AG08395 (cell line): ENCODE data around the gene SPIRE2.
"Not testable (repeated sequence)": the region's sequence is repeated elsewhere in the genome, so short reads cannot be mapped to it uniquely, and the experiment has no call there.

Source experiments
- DNase-seq: peaks from one replicate; pipeline ENCODE4 v3.0.0; 2012; ENCODE audit warnings: mixed read lengths, low spot score

SPIRE2 gene

DNA sequence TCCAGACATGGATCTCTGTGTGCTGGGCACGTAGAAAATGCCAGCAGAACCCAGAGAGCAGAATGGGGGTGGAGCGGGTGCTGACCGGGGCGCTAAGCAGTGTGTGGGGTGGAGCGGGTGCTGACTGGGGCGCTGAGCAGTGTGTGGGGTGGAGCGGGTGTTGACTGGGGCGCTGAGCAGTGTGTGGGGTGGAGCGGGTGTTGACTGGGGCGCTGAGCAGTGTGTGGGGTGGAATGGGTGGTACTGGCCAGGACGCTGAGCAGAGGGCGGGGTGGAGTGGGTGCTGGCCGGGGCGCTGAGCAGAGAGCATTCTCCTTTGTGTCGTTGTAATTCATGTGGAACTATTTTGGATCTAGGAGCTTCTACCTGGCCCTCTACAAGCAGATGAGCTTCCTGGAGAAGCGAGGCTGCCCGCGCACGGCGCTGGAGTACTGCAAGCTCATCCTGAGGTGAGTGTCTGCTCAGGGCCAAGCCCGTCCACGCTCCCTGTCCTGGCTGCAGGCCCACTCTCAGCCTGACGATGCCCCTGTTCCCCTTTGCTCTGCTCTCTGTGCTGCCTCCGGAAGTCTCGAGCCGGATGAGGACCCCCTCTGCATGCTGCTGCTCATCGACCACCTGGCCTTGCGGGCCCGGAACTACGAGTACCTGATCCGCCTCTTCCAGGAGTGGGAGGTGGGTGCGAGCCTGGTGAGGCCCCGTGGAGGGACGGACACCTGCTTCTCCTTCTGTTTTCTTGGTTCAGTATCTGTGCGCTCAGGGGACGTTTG lies 70.1 kb downstream of the SPIRE2 start:
- no peak for DNase-seq

DNA sequence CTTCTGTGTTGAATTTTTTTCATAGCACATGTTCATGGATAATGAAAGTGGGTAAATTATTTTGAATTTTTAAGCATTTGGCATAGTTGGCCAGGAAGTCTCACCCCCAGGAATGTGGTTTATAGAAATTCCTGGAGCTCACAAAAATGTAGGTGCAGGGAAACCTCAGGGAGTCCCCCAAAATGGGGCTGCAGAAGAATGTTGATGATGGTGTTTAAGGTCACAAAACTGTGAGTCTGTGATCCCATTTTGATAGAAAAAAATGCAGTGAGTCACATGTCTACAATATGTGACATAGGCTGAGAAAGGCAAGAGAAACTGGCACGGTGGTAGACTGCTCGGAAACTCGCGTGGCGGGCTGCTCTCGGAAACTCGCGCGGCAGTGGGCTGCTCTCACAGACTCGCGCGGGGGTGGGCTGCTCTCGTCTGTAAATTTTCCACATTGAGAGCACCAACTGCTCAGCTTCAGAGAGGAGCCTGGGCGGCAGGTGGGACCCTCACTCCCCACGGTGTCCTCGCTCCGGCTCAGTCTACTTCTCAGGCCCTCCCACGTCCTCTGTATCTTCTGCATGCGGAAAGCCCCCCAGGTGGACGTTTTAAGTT lies 71.7 kb downstream of the SPIRE2 start:
- DNase-seq, result no peak

DNA sequence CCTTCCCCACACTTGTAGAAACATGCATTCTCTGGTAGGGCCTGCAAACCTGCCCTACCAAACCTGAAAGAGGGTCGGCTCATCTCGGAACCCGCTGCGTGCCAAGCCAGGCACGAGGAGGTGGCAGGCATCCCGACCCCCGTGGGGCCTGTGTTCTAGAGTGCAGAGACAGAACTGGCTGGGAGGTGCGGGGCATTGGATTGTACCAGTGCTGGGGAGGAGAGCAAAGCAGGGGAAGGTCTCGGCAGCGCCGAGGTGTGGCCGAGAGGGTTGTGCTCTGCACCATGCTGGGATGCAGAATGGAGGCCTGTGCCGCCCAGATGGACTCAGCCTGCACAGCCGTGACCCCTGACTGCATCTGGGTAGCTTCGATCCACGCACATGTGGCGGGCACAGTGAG lies 72.6 kb downstream of the SPIRE2 start:
- no peak for DNase-seq

DNA sequence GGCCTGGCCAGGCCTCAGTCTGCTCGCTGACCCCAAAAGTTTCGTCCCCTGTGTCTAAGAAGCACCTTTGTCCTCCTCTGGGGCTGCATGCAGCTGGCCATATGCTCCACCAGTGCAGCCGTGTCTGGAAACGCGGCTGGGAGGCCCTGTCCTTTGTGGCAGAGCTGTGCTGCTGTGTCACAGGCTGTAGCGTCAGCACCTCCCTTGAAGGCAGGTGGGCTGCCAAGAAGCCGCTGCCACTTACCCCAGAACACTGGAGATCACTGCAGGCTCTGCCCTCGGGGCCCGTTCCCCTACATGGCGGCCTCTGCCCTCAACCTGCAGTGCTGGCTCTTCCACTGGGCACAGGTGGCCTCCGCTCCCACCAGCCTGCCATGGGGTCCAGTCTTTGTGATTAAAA lies 74.7 kb downstream of the SPIRE2 start:
- no peak for DNase-seq

DNA sequence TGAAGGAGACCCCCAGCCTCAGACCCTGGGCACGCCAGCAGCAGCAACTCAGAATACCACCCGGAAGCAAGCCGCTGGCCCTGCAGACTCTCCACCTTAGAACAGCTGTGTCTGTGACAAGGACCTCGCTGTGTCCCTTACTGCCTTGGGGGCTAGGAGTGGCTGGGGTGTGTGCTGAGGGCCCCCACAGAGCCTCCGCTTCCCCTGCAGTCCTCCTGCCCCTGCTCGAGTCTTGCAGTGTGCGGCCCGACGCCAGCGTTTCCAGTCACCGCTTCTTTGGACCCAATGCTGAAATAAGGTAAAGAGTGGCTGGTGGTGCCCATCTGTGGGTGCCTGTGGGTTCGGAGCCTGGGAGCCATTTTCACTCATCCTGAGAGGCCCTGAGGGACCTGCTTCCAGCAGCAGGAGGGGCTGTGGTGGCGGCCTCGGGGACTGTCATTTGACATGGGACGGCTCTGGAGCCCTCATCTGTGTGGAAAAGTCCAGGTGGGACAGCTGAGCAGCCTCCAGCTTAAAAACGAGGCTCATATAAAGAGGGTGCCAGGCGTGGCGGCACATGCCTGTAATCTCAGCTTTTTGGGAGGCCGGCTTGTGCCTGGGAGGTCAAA lies 75.7 kb downstream of the SPIRE2 start:
- DNase-seq, result no peak

DNA sequence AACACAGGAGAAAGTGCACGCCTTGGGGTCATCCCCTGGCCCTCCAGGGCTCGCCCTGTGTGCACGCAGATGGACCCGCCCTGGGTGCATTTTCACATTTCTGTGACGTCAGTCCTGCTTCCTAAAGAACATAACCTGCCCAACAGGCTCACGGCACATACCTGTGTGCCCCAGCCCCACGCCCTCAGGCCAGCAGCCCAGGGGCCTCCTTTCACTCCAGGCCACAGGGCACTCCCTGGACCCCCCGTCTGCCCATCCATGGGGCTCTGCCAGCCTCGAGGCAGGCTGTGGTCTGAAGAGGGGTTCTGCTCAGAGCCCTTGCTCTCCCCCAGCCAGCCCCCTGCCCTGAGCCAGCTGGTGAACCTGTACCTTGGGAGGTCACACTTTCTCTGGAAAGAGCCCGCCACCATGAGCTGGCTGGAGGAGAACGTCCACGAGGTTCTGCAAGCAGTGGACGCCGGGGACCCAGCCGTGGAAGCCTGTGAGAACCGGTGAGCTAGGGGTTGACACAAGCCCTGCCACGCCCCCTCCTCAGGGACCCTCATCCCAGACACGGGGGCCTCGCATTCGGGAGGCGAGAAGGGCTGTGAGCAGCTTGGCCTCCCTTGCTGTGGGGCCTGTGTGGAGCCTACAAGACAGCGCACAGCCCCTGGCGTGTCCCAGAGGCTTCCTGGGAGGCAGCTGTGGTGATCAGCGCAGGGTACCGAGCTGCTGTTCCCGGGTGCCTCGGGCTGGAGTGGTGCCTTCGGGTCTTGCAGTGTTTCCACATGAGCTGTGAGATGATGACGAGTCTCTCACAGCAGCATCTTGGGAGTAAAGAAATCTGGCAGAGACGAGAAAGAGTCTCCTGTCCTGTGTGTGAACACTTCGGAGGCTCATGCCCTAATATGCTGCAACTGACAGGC lies 76.6 kb downstream of the SPIRE2 start:
- DNase-seq, result no peak

DNA sequence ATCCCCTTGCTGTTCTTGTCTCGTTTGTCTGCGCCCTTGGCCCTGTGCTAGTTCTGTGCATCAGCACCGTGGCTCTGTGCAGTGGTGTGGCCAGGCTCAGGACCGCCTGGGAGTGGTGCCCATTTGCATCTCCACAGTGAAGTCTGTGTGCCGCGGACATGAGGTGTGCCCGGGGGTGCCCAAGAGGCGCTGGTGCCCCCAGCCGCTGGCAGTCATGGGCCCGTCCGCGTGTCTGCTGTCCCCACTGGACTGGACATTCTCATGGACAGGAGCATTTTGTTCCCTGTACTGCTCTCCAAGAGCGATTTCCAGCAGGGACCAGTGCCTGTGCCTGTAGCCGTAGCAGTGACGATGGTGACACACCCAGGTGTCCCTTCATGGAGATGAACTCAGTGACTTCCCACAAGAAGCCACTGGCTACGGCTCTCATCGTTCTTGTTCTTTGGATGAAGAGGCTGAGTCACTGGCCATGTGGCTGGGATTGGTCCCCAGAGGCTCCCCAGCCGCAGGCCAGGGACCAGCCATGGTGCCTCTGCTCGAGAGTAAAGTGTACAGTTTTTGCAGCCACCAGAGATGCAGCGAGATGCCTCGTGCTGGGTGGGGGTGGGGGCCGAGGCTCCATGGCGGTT lies 77.3 kb downstream of the SPIRE2 start:
- no peak for DNase-seq

DNA sequence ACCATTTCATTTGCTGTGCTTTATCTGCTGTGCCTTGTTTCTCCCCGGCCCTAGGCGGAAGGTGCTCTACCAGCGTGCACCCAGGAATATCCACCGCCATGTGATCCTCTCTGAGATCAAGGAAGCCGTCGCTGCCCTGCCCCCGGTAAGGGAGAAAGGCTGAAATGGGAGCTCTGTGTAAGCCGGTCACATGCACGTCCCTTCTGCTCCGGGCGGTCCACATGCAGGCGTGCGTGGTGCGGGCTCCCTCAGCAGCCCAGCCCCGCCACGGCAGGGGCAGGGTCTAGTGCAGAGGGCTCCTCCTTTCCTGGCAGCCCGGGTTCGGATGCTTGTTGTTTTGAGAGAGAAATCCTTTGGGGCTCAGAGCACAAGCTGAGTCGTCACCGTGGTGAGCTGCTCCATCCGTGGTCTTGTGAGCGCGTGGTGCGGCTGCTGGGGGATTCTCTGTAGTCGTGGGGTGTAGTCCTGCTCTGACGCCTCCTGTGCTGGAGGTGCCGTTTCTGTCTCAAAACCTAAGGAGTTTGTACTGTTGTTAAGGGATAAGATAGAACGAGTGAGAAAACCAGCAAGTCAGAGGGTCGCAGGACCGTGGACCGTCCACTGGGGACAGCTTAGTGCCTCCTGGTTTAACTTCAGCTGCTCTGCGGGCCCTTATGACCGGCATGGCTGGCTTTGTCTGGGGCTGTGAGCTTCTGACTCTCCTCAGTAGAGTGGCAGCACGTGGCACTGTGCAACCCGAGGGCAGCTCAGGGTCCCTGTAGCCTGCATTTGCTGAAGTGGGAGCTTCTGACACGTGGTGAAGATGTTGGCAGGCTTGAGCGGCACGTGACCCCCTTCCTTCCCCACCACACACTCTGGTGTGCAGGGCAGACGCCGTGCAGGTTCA lies 78.1 kb downstream of the SPIRE2 start:
- no peak for DNase-seq

DNA sequence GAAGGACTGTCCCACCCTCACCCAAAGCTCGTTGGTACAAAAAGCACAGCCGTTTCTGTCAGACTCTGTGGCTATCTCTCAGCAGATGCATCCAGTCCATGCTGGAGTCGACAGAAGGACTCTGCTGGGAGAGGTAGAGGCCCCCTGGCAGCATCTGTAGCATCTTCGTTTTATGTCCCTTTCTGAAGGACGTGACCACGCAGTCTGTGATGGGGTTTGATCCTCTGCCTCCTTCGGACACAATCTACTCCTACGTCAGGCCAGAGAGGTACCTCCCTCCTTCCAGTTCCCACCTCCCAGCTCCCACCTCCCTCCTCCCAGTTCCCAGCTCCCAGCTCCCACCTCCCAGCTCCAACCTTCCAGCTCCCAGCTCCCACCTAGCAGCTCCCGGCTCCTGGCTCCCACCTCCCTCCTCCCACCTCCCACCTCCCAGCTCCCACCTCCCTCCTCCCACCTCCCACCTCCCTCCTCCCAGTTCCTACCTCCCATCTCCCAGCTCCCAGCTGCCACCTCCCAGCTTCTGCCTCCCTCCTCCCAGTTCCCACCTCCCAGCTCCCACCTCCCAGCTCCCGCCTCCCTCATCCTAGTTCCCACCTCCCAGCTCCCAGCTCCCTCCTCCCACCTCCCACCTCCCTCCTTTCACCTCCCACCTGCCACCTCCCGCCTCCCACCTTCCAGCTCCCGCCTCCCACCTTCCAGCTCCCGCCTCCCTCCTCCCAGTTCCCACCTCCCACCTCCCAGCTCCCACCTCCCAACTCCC lies 79.0 kb downstream of the SPIRE2 start:
- DNase-seq, result no peak

DNA sequence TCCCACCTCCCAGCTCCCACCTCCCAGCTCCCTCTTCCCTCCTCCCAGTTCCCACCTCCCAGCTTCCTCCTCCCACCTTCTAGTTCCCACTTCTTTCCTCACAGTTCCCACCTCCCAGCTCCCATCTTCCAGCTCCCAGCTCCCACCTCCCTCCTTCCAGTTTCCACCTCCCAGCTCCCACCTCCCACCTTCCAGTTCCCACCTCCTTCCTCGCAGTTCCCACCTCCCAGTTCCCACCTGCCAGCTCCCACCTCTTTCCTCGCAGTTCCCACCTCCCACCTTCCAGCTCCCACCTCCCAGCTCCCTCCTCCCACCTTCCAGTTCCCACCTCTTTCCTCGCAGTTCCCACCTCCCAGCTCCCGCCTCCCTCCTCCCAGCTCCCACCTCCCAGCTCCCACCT lies 80.0 kb downstream of the SPIRE2 start:
- DNase-seq, result no peak

DNA sequence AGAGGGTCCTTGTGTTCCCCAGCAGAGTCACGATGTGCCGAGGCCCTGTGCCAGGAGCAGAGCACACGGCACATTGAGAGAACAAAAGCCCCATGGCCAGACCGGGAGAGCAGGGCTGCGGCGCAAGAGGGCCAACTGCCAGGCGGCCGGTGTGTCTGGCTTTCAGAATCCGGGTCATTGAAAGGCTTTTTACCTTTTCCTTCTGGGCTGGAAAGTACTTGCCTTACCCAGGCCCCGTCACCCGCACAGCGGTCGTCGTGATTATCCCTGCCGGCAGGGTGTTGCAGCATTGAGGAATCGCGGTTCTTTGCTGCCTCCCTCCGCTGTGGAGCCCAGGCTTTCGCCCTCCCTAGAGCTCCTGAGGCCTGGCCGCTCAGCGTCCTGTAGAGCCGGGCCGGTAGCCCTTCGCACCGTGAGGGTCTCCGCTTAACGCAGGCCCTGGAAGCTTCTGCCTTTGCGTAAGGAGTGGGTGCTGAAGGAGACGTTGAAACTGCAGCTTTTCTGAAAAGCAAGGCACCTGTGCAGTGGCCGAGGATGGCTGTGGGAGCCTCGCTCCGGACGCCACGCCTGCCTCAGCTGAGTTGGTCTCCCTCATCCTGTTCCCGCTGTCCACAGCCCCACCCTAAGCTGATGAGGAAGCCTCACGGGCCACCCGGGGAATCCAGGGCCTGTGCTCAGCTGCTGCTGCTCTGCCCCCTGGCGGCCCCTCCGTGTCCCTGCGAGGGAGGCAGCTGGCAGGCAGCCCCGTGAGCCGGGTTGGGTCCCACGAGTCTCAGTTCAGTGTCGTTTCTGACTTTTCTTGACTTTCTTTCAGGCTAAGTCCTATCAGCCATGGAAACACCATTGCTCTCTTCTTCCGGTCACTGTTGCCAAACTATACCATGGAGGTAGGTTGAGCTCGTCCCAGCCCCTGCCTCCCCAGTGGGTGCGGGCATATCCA lies 81.8 kb downstream of the SPIRE2 start:
- peak; percentile 88 for DNase-seq

DNA sequence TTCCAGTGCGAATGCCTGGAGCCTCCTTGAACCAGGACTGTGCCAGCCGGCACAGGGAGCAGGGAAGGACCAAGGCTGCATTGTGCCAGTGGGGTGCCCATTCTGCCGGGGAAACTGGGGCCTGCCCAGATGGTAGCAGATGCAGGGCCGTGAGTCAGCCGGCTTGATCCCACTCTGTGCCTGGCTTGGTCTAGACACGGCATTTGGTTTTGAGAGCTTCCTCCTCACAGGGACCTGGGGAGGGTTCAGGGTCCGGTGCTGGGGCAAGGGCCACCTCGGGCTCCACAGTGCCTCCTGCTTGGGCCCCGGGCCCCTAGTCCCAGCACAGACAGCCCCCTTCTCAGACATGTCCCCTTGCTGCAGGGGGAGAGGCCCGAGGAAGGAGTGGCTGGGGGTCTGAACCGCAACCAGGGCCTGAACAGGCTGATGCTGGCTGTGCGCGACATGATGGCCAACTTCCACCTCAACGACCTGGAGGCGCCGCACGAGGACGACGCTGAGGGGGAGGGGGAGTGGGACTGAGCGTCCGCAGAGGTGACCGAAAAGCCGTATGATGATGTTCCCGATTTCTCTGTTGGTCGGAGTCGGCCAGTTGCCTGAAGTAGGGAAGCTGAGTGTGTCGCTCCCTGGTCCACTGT lies 82.6 kb downstream of the SPIRE2 start:
- DNase-seq, result no peak

DNA sequence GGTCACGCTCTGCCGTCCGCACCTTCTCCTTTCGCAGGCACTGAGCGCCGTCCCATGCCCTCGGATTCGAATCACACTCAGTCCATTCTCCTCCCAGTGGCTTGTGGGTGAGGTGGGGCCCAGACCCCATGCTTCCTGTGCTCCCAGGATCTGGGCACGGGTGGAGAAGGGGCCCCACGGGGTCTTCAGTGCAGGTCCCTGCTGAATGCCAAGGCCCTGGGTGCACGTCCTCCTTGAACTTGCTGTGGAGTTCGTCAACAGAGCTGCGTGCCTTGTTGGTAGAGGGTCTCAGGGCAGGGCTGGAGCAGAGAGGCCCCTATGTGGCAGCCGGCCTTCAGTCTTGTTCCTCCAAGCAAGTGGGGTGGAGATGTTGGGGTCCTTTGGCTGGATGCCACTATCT lies 83.1 kb downstream of the SPIRE2 start:
- DNase-seq, result no peak

DNA sequence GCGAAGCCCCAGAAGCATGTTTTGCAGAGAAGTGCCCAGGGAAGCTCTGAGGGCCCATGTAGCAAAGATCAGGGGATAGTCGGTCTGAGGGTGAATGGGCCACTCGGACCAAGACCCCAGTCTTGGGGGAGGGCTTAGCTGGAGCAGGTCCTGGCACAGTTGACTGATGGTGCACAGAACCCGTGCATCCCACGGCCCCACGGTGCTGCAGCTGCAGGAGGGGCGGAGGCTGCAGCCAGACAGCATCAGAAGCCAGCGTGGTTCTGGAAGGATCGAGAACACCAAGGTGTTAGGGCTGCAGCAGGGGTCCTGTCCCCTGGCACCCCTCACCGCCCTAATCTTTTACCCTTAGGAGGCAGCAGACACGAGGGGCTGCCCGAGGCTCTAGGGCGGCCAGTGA lies 83.9 kb downstream of the SPIRE2 start:
- no peak for DNase-seq

DNA sequence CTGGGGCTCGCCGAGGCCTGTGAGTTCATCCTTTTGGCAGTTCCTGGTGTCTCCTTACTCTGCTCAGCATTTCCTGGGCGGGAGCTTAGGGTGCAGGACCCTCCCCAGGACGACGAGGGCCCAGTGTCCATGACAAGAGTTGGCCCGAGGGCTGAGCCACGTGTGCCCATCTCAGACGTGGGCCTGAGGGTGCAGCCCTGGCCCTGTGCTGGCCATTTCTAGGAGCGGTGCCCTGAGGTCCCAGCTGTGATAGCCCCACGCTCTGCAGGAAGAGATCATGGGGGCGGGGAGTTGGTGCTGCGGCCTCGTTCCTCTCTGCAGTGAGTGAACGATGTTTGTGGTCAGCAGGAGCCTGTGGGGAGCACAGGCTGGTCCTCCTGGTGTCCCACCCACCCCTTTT lies 84.4 kb downstream of the SPIRE2 start:
- no peak for DNase-seq

DNA sequence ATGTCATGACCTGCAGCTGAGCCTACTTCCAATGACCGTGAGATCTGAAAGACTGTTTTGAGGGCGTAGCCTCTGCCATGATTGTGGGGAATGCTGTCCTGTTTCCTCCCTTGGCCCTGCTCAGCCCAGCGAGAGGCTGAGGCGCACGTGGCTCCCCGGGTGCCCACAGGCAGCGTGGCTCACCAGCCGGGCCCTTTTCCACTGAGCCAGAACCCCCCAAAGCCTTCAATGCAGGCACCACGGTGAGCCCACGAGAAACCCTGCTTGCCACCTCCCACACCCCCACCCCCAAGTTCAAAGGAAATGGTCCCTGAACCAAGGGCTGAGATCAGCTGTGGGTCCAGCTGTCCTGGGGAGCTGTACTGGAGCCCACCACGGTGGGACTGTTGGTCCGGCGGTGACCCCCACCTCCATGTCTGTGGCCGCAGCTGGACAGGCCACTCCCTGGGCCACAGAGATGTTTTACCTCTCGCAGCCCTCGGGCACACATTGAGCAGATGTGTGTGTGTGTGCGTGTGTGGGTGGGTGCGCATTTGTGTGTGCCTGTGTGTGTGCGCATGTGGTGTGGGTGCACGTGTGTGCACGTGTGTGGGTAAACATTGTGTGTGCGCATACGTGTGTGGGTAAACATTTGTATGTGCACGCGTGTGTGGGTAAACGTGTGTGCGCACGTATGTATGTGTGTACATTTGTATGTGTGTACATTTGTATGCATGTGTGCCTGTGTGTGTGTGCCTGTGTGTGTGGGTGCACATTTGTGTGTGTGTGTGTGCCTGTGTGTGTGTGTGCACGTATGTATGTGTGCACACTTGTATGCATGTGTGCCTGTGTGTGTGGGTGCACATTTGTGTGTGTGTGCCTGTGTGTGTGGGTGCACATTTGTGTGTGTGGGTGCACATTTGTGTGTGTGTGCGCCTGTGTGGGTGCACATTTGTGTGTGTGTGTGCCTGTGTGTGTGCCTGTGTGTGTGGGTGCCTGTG lies 85.4 kb downstream of the SPIRE2 start:
- DNase-seq, result no peak

DNA sequence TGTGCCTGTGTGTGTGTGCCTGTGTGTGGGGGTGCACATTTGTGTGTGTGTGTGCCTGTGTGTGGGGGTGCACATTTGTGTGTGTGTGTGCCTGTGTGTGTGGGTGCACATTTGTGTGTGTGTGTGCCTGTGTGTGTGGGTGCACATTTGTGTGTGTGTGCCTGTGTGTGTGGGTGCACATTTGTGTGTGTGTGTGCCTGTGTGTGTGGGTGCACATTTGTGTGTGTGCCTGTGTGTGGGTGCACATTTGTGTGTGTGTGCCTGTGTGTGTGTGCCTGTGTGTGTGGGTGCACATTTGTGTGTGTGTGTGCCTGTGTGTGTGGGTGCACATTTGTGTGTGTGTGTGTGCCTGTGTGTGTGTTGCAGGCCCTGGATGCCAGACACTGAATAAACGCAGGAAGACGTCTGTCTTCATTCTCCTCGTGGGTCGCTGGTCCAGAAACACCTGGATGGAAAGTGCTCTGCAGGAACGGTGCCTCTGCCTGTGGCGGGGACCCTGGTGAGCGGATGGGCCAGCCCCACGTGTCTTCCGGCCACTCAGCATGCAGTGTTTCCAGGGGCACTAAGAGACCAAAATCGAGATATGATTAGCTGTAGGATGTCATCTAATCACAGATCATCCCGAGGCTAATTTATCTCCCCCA lies 86.5 kb downstream of the SPIRE2 start:
- DNase-seq, result not testable (repeated sequence)
